ENCODE data around the gene MPDU1.

The MPDU1 gene

GRCh38 chr17:7583253-7584109 is at the start of gene MPDU1:
MPDU1 (plus strand) TSS chr17:7583852; CDS start chr17:7583863, 11 bp downstream.
- Histone ChIP-seq H3K9me3 (ENCODE audit: control insufficient read depth, insufficient read depth, low read depth, low read length) (no peaks in the 10 kb centered on the region), H3K27me3 (ENCODE audit: control insufficient read depth, insufficient read depth, low read length) (no peaks in the 10 kb centered on the region), H3K4me3 (ENCODE audit: low read depth, low read length) (peak within 1 kb of the TSS; percentile 88), H3K9ac (ENCODE audit: low read length) (peak within 1 kb of the TSS; percentile 98), H3K27ac (ENCODE audit: low read depth, low read length) (peak within 1 kb of the TSS; percentile 99), H3K36me3 (ENCODE audit: control insufficient read depth, insufficient read depth, low read length) (peaks cover 29% of the 10 kb centered on the region), H3K4me1 (ENCODE audit: control insufficient read depth, insufficient read depth, low read length) (peaks cover 23% of the 10 kb centered on the region)

GRCh38 chr17:7538050-7538449 is 45.6 kb upstream of the MPDU1 start:
- no peak overlapping the region for H3K4me3 ChIP-seq (ENCODE audit: low read depth, low read length)
- H3K36me3 ChIP-seq (ENCODE audit: control insufficient read depth, insufficient read depth, low read length) = no peaks in the 10 kb centered on the region
- no peaks in the 10 kb centered on the region for H3K4me1 ChIP-seq (ENCODE audit: control insufficient read depth, insufficient read depth, low read length)
- no peak overlapping the region for H3K9ac ChIP-seq (ENCODE audit: low read length)
- peaks cover 11% of the 10 kb centered on the region for H3K9me3 ChIP-seq (ENCODE audit: control insufficient read depth, insufficient read depth, low read depth, low read length)
- no peak overlapping the region for H3K27ac ChIP-seq (ENCODE audit: low read depth, low read length)
- H3K27me3 ChIP-seq (ENCODE audit: control insufficient read depth, insufficient read depth, low read length) = peaks cover 6% of the 10 kb centered on the region; the same call in 1 of the 2 replicates

- no peak overlapping the region for H3K9ac ChIP-seq (ENCODE audit: low read length)
- H3K4me3 ChIP-seq (ENCODE audit: low read depth, low read length) = no peak overlapping the region
- H3K4me1 ChIP-seq (ENCODE audit: control insufficient read depth, insufficient read depth, low read length) = no peaks in the 10 kb centered on the region
- no peak overlapping the region for H3K27ac ChIP-seq (ENCODE audit: low read depth, low read length)
- H3K9me3 ChIP-seq (ENCODE audit: control insufficient read depth, insufficient read depth, low read depth, low read length) = peaks cover 11% of the 10 kb centered on the region
- peaks cover 13% of the 10 kb centered on the region; the same call in 1 of the 2 replicates for H3K27me3 ChIP-seq (ENCODE audit: control insufficient read depth, insufficient read depth, low read length)
- H3K36me3 ChIP-seq (ENCODE audit: control insufficient read depth, insufficient read depth, low read length) = no peaks in the 10 kb centered on the region
Measured at GRCh38 chr17:7538891-7539545, 44.6 kb upstream of the MPDU1 start.

GRCh38 chr17:7541074-7541621 is 42.5 kb upstream of the MPDU1 start:
- Histone ChIP-seq H3K4me3 (ENCODE audit: low read depth, low read length) (no peak overlapping the region), H3K27ac (ENCODE audit: low read depth, low read length) (no peak overlapping the region), H3K36me3 (ENCODE audit: control insufficient read depth, insufficient read depth, low read length) (no peaks in the 10 kb centered on the region), H3K9me3 (ENCODE audit: control insufficient read depth, insufficient read depth, low read depth, low read length) (peaks cover 11% of the 10 kb centered on the region), H3K9ac (ENCODE audit: low read length) (no peak overlapping the region), H3K4me1 (ENCODE audit: control insufficient read depth, insufficient read depth, low read length) (no peaks in the 10 kb centered on the region), H3K27me3 (ENCODE audit: control insufficient read depth, insufficient read depth, low read length) (peaks cover 13% of the 10 kb centered on the region; the same call in 1 of the 2 replicates)

GRCh38 chr17:7544911-7545310 is 38.7 kb upstream of the MPDU1 start:
- H3K36me3 ChIP-seq (ENCODE audit: control insufficient read depth, insufficient read depth, low read length) = no peaks in the 10 kb centered on the region
- H3K4me1 ChIP-seq (ENCODE audit: control insufficient read depth, insufficient read depth, low read length) = peaks cover 6% of the 10 kb centered on the region; the same call in 1 of the 2 replicates
- no peak overlapping the region for H3K27ac ChIP-seq (ENCODE audit: low read depth, low read length)
- H3K9me3 ChIP-seq (ENCODE audit: control insufficient read depth, insufficient read depth, low read depth, low read length) = no peaks in the 10 kb centered on the region
- H3K4me3 ChIP-seq (ENCODE audit: low read depth, low read length) = no peak overlapping the region
- no peak overlapping the region for H3K9ac ChIP-seq (ENCODE audit: low read length)
- peaks cover 13% of the 10 kb centered on the region; the same call in 1 of the 2 replicates for H3K27me3 ChIP-seq (ENCODE audit: control insufficient read depth, insufficient read depth, low read length)

- Histone ChIP-seq H3K27ac (ENCODE audit: low read depth, low read length) (no peak within 1 kb of the TSS), H3K4me3 (ENCODE audit: low read depth, low read length) (peak within 1 kb of the TSS; percentile 85), H3K9me3 (ENCODE audit: control insufficient read depth, insufficient read depth, low read depth, low read length) (no peaks in the 10 kb centered on the region), H3K9ac (ENCODE audit: low read length) (peak within 1 kb of the TSS; percentile 44), H3K36me3 (ENCODE audit: control insufficient read depth, insufficient read depth, low read length) (no peaks in the 10 kb centered on the region), H3K27me3 (ENCODE audit: control insufficient read depth, insufficient read depth, low read length) (no peaks in the 10 kb centered on the region), H3K4me1 (ENCODE audit: control insufficient read depth, insufficient read depth, low read length) (peaks cover 6% of the 10 kb centered on the region; the same call in 1 of the 2 replicates)
Measured at GRCh38 chr17:7548585-7549400, 34.9 kb upstream of the MPDU1 start, which contains the start of gene TNFSF12. TNFSF12 (plus strand) TSS chr17:7549058; CDS start chr17:7549154, 96 bp downstream.

GRCh38 chr17:7549401-7550055 is 34.1 kb upstream of the MPDU1 start:
- H3K9me3 ChIP-seq (ENCODE audit: control insufficient read depth, insufficient read depth, low read depth, low read length) = no peaks in the 10 kb centered on the region
- H3K4me1 ChIP-seq (ENCODE audit: control insufficient read depth, insufficient read depth, low read length) = peaks cover 6% of the 10 kb centered on the region; the same call in 1 of the 2 replicates
- no peak overlapping the region for H3K27ac ChIP-seq (ENCODE audit: low read depth, low read length)
- H3K36me3 ChIP-seq (ENCODE audit: control insufficient read depth, insufficient read depth, low read length) = no peaks in the 10 kb centered on the region
- H3K27me3 ChIP-seq (ENCODE audit: control insufficient read depth, insufficient read depth, low read length) = no peaks in the 10 kb centered on the region
- peak overlapping the region; percentile 85 for H3K4me3 ChIP-seq (ENCODE audit: low read depth, low read length)
- H3K9ac ChIP-seq (ENCODE audit: low read length) = no peak overlapping the region

- Histone ChIP-seq H3K27ac (ENCODE audit: low read depth, low read length) (no peak overlapping the region), H3K9ac (ENCODE audit: low read length) (no peak overlapping the region), H3K36me3 (ENCODE audit: control insufficient read depth, insufficient read depth, low read length) (no peaks in the 10 kb centered on the region), H3K27me3 (ENCODE audit: control insufficient read depth, insufficient read depth, low read length) (no peaks in the 10 kb centered on the region), H3K4me3 (ENCODE audit: low read depth, low read length) (no peak overlapping the region), H3K4me1 (ENCODE audit: control insufficient read depth, insufficient read depth, low read length) (peaks cover 6% of the 10 kb centered on the region; the same call in 1 of the 2 replicates), H3K9me3 (ENCODE audit: control insufficient read depth, insufficient read depth, low read depth, low read length) (no peaks in the 10 kb centered on the region)
Measured at GRCh38 chr17:7550344-7550743, 33.3 kb upstream of the MPDU1 start.

GRCh38 chr17:7551396-7551795 is 32.3 kb upstream of the MPDU1 start:
- Histone ChIP-seq H3K4me3 (ENCODE audit: low read depth, low read length) (no peak overlapping the region), H3K9ac (ENCODE audit: low read length) (no peak overlapping the region), H3K9me3 (ENCODE audit: control insufficient read depth, insufficient read depth, low read depth, low read length) (no peaks in the 10 kb centered on the region), H3K4me1 (ENCODE audit: control insufficient read depth, insufficient read depth, low read length) (peaks cover 6% of the 10 kb centered on the region; the same call in 1 of the 2 replicates), H3K27ac (ENCODE audit: low read depth, low read length) (no peak overlapping the region), H3K27me3 (ENCODE audit: control insufficient read depth, insufficient read depth, low read length) (no peaks in the 10 kb centered on the region), H3K36me3 (ENCODE audit: control insufficient read depth, insufficient read depth, low read length) (no peaks in the 10 kb centered on the region)

- Histone ChIP-seq H3K9me3 (ENCODE audit: control insufficient read depth, insufficient read depth, low read depth, low read length) (no peaks in the 10 kb centered on the region), H3K27ac (ENCODE audit: low read depth, low read length) (no peak overlapping the region), H3K9ac (ENCODE audit: low read length) (no peak overlapping the region), H3K27me3 (ENCODE audit: control insufficient read depth, insufficient read depth, low read length) (no peaks in the 10 kb centered on the region), H3K4me3 (ENCODE audit: low read depth, low read length) (no peak overlapping the region), H3K36me3 (ENCODE audit: control insufficient read depth, insufficient read depth, low read length) (no peaks in the 10 kb centered on the region), H3K4me1 (ENCODE audit: control insufficient read depth, insufficient read depth, low read length) (peaks cover 14% of the 10 kb centered on the region)
Measured at GRCh38 chr17:7552621-7553051, 31.0 kb upstream of the MPDU1 start.

All from HUES6 (cell line).